ENCODE data around the gene LMO4. TPM values are rescaled to one million over a fixed set of nuclear protein-coding genes. Genes with fewer than 3 reads are reported as not detected.

Gene LMO4
- total and polyA plus RNA-seq, 8 donors = 30.7 to 120 (median 79.5) TPM

DNA sequence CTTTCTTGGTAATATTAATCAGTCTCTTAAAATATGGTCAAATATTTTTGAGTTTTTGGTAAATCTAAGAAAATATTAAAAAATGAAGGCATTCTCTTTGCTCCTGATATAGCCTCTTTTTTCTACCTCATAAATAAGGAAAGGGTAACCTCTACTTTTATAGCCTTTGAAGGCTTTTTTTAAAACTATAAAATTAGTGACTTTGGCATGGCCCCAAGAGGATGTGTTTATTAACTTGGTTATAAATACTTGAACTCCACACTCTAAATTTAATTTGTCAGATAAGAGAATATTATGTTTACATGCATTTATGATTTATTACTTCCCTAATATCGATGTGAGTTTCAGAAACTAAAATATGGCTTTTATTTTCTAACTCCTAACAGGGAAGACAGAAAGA, 60.3 kb downstream of the LMO4 start:
- H3K9me3 ChIP-seq = peaks cover 0 to 8% (median 3%) of the 10 kb centered on the region in 4 donors
- H3K27me3 ChIP-seq = no peaks in the 10 kb centered on the region
- no peaks in the 10 kb centered on the region for H3K36me3 ChIP-seq
- TF ChIP-seq POLR2AphosphoS5 (IDR thresholded peaks at IDR 0.05) (no peak), CTCF (IDR thresholded peaks at IDR 0.05) (no peak), EP300 (IDR thresholded peaks at IDR 0.05) (no peak), POLR2A (IDR thresholded peaks at IDR 0.05) (no peak)
- H3K4me3 ChIP-seq = no peak overlapping the region
- intact Hi-C loops (cut with DNase I; ENCODE audit: low total_unique reads) = no loop called here
- H3K4me1 ChIP-seq = peaks cover 0 to 24% (median 0%) of the 10 kb centered on the region in 4 donors
- no peak for DNase-seq
- no peak overlapping the region for H3K27ac ChIP-seq
- WGBS, 5 donors = 12 to 35% (median 25%) methylated on average over 1 of the region's 1 CpG

DNA sequence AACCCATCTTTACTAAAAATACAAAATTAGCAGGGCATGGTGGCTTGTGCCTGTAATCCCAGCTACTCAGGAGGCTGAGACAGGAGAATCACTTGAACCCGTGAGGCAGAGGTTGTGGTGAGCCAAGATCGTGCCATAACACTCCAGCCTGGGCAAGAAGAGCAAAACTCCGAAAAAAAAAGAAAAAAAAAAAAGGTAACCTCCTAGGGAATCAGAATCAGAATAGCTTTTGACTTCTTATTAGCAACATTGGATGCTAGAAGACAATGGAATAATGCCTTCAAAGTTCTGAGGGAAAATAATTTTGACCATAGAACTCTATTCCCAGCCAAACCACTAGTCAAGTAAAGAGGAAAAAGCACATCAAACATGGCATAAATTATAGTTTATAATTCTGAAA, 60.9 kb downstream of the LMO4 start:
- Histone ChIP-seq H3K27ac (no peak overlapping the region), H3K27me3 (no peaks in the 10 kb centered on the region), H3K9me3 (peaks cover 0 to 8% (median 3%) of the 10 kb centered on the region in 4 donors), H3K4me1 (peaks cover 0 to 24% (median 0%) of the 10 kb centered on the region in 4 donors), H3K4me3 (no peak overlapping the region), H3K36me3 (no peaks in the 10 kb centered on the region)
- intact Hi-C loops (cut with DNase I; ENCODE audit: low total_unique reads) = no loop called here
- DNase-seq = no peak
- no peak for TF ChIP-seq POLR2AphosphoS5 (IDR thresholded peaks at IDR 0.05)
- no peak for TF ChIP-seq EP300 (IDR thresholded peaks at IDR 0.05)
- no peak for TF ChIP-seq CTCF (IDR thresholded peaks at IDR 0.05)
- no peak for TF ChIP-seq POLR2A (IDR thresholded peaks at IDR 0.05)
- 68 to 99% (median 89%) methylated on average over 3 of the region's 3 CpGs for WGBS, 5 donors

- intact Hi-C loops (cut with DNase I; ENCODE audit: low total_unique reads) = no loop called here
- Histone ChIP-seq H3K36me3 (no peaks in the 10 kb centered on the region), H3K9me3 (peaks cover 0 to 8% (median 3%) of the 10 kb centered on the region in 4 donors), H3K27ac (no peak overlapping the region), H3K27me3 (no peaks in the 10 kb centered on the region), H3K4me1 (peaks cover 0 to 16% (median 0%) of the 10 kb centered on the region in 4 donors), H3K4me3 (no peak overlapping the region)
- WGBS, 5 donors = 39 to 51% (median 46%) methylated on average over 7 of the region's 7 CpGs
- DNase-seq = peak in 1 of 2 donors; percentile 36
- TF ChIP-seq EP300 (IDR thresholded peaks at IDR 0.05) (no peak), POLR2AphosphoS5 (IDR thresholded peaks at IDR 0.05) (no peak), CTCF (IDR thresholded peaks at IDR 0.05) (no peak), POLR2A (IDR thresholded peaks at IDR 0.05) (no peak)
Measured at GRCh38 chr1:87392248-87393192, 63.8 kb downstream of the LMO4 start.

DNA sequence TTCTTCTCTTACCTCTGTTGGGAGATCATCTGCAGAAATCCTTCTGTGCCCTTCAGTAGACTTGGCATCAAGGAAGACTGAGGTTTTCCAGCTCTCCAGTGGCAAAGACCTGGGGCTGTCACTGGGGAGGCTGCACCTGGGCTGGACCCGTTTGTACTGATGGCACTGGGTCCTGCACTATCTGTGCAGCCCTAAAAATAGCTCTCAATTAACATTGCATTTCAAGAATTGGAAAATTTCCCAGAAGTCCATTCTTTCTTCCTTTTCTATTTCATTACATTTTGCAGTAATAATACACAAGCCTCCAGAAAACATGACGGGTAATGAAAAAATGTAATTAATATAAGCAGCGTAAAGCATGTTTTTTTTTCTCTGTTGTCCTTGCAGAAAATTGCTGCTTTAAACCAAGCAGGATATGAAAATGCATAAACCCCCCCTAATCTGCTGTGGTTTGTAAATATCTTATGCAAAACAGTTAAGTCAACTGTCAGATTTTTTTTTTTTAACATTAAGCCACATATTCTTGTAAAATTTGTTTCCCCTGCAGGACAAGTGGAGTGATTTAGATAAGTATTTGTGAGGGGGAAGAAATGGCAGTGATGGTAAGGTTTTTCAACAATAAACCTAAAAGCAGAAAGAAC, 64.9 kb downstream of the LMO4 start:
- no peak overlapping the region for H3K4me3 ChIP-seq
- intact Hi-C loops (cut with DNase I; ENCODE audit: low total_unique reads) = no loop called here
- 59 to 82% (median 75%) methylated on average over 3 of the region's 3 CpGs for WGBS, 5 donors
- peaks cover 0 to 8% (median 3%) of the 10 kb centered on the region in 4 donors for H3K9me3 ChIP-seq
- TF ChIP-seq POLR2A (IDR thresholded peaks at IDR 0.05) = no peak
- no peak for TF ChIP-seq CTCF (IDR thresholded peaks at IDR 0.05)
- no peak for TF ChIP-seq EP300 (IDR thresholded peaks at IDR 0.05)
- TF ChIP-seq POLR2AphosphoS5 (IDR thresholded peaks at IDR 0.05) = no peak
- no peaks in the 10 kb centered on the region for H3K27me3 ChIP-seq
- no peak overlapping the region for H3K27ac ChIP-seq
- DNase-seq = no peak
- peaks cover 0 to 16% (median 0%) of the 10 kb centered on the region in 4 donors for H3K4me1 ChIP-seq
- H3K36me3 ChIP-seq = no peaks in the 10 kb centered on the region

All from stomach (tissue), 9 donors.